ENCODE results near the gene MSH4. TPM values are rescaled to one million over a fixed set of nuclear protein-coding genes. Genes with fewer than 3 reads are reported as not detected.
"Not testable (repeated sequence)": the region's sequence is repeated elsewhere in the genome, so short reads cannot be mapped to it uniquely, and the experiment has no call there.

Gene MSH4
- total RNA-seq, 8 experiments from 2014 or later = 0.11 to 0.51 (median 0.22) TPM

GRCh38 chr1:75884437-75884836 is 87.8 kb downstream of the MSH4 start:
- no peaks in the 10 kb centered on the region for H3K4me1 ChIP-seq (replicated peaks in 1 of 2)
- no peak overlapping the region for H3K4me3 ChIP-seq
- ATAC-seq (replicated peaks in 6 of 8) = peak in 4 of 8 experiments; percentile 32 to 82 (median 58)
- in situ Hi-C loops (cut with MboI; ENCODE audit: low pct_unique_long_range_greater_than_20kb in 2 of 9, low sequenced_read_pairs in 9 of 9, unreplicated experiment in 9 of 9) = no loop called here
- no peak overlapping the region for H3K27ac ChIP-seq
- WGBS, 10 experiments = 0 to 100% (median 63%) methylated on average over 1 of the region's 1 CpG; no CpG with 5 or more reads in 4 of the 10 experiments

GRCh38 chr1:75901371-75901770 is 104.7 kb downstream of the MSH4 start:
- H3K4me3 ChIP-seq = no peak overlapping the region
- H3K4me1 ChIP-seq (replicated peaks in 1 of 2) = no peaks in the 10 kb centered on the region
- no peak overlapping the region for H3K27ac ChIP-seq
- ATAC-seq (replicated peaks in 6 of 8) = peak in 3 of 8 experiments; percentile 28 to 73 (median 38)
- WGBS, 10 experiments = 0 to 100% (median 60%) methylated on average over 1 of the region's 1 CpG; no CpG with 5 or more reads in 1 of the 10 experiments
- in situ Hi-C loops (cut with MboI; ENCODE audit: low pct_unique_long_range_greater_than_20kb in 2 of 9, low sequenced_read_pairs in 9 of 9, unreplicated experiment in 9 of 9) = loop anchor here in 1 of 9 experiments (25.0 kb wide), 1 partner anchor 1236 kb away; no protein-coding TSS in a partner anchor

DNA sequence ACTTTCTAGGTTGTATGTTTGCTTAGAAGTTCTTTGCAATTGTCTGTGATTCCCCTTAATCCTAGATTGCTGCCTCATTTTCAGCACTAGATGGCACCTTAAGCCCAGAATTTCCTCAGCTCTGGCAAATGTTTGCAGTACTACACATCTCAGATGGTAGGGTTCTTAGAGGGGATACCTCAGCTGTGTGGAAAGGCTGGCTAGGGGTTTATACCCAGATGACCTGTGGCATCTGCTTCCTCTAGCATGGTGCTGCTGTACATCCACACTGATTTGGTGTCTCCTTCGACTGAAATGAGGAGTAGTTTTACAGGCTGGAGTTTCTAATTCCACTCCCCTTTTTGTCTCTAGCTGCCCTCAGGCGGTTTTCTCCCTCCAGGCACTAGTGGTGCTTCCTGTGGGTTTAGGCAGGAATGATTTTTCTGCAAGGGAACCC is 112.1 kb downstream of the MSH4 start:
- WGBS, 10 experiments = 0 to 100% (median 54%) methylated on average over 1 to 2 of the region's 2 CpGs; no CpG with 5 or more reads in 4 of the 10 experiments
- in situ Hi-C loops (cut with MboI; ENCODE audit: low pct_unique_long_range_greater_than_20kb in 2 of 9, low sequenced_read_pairs in 9 of 9, unreplicated experiment in 9 of 9) = loop anchor here in 1 of 9 experiments (25.0 kb wide), 1 partner anchor 1229 kb away; no protein-coding TSS in a partner anchor

GRCh38 chr1:75916834-75917233 is 120.2 kb downstream of the MSH4 start:
- Histone ChIP-seq H3K27ac (no peak overlapping the region), H3K4me3 (no peak overlapping the region), H3K4me1 (replicated peaks in 1 of 2) (no peaks in the 10 kb centered on the region)
- ATAC-seq (replicated peaks in 6 of 8) = no peak
- 0 to 95% (median 62%) methylated on average over 1 to 2 of the region's 2 CpGs for WGBS, 10 experiments
- in situ Hi-C loops (cut with MboI; ENCODE audit: low pct_unique_long_range_greater_than_20kb in 2 of 9, low sequenced_read_pairs in 9 of 9, unreplicated experiment in 9 of 9) = loop anchor here in 1 of 9 experiments (25.0 kb wide), 1 partner anchor 1220 kb away; no protein-coding TSS in a partner anchor

More for the DNA sequence above, 112.1 kb downstream of the MSH4 start:
- ATAC-seq (replicated peaks in 6 of 8) = peak in 7 of 8 experiments; percentile 31 to 91 (median 83)
- Histone ChIP-seq H3K4me1 (replicated peaks in 1 of 2) (no peaks in the 10 kb centered on the region), H3K27ac (no peak overlapping the region), H3K4me3 (no peak overlapping the region)

- no peak for ATAC-seq (replicated peaks in 6 of 8)
- in situ Hi-C loops (cut with MboI; ENCODE audit: low pct_unique_long_range_greater_than_20kb in 2 of 9, low sequenced_read_pairs in 9 of 9, unreplicated experiment in 9 of 9) = loop anchor here in 1 of 9 experiments (25.0 kb wide), 1 partner anchor 1215 kb away; no protein-coding TSS in a partner anchor
- WGBS, 10 experiments = 33 to 100% (median 76%) methylated on average over 1 of the region's 1 CpG; no CpG with 5 or more reads in 4 of the 10 experiments
- Histone ChIP-seq H3K27ac (no peak overlapping the region), H3K4me3 (no peak overlapping the region), H3K4me1 (replicated peaks in 1 of 2) (no peaks in the 10 kb centered on the region)
Measured at GRCh38 chr1:75922698-75923097, 126.0 kb downstream of the MSH4 start.

DNA sequence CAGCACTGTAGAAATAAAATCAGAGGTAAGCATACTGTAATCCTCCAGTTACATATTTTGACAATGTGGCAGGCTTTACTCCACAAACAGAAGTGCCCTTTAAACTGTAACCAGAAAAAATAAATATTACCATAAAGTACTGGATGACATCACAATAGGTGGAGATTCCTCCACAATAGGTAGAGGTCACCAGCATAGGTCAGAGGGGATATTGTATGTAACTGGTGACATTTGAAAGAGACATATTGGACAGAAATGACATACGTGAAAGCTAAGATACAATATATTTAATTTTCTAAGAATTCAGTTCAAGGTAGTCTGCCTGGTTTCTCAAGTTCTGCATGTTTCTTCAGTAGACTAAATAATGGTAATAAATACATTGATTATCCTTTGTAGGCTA is 135.6 kb downstream of the MSH4 start, which contains the start of gene ASB17:
Gene ASB17 (minus strand): TSS at position 101 of the 400 bp plus-strand sequence. CDS start 113 bp downstream, outside the sequence.
- Histone ChIP-seq H3K4me3 (no peak within 1 kb of the TSS), H3K27ac (no peak within 1 kb of the TSS), H3K4me1 (replicated peaks in 1 of 2) (no peaks in the 10 kb centered on the region)
- 17 to 100% (median 92%) methylated on average over 1 of the region's 1 CpG; no CpG with 5 or more reads in 3 of the 10 experiments for WGBS, 10 experiments
- in situ Hi-C loops (cut with MboI; ENCODE audit: low pct_unique_long_range_greater_than_20kb in 2 of 9, low sequenced_read_pairs in 9 of 9, unreplicated experiment in 9 of 9) = no loop called here
- no peak for ATAC-seq (replicated peaks in 6 of 8)

DNA sequence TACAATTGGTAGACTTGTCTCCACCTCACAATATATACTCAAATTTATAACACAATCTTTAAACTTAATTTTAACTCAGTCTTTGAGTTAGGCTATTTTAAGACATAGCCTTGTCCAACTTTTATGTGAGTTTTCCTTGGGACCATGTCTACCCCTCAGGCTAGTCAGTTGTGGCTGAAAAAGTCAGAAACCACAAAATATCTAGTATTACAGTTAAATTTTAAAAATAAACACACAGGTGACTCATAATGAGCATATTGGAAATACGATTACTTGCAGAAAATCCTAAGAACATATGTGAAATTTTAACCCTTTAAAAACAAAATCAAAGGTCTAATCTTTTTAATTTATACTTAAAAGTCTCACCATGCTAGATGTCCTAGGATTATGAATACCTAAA is 140.4 kb downstream of the MSH4 start:
- in situ Hi-C loops (cut with MboI; ENCODE audit: low pct_unique_long_range_greater_than_20kb in 2 of 9, low sequenced_read_pairs in 9 of 9, unreplicated experiment in 9 of 9) = no loop called here
- H3K4me1 ChIP-seq (replicated peaks in 1 of 2) = no peaks in the 10 kb centered on the region
- ATAC-seq (replicated peaks in 6 of 8) = no peak
- 0 to 100% (median 57%) methylated on average over 1 of the region's 1 CpG for whole genome bisulfite sequencing, 10 experiments
- no peak overlapping the region for H3K27ac ChIP-seq
- no peak overlapping the region for H3K4me3 ChIP-seq

GRCh38 chr1:75943037-75943436 is 146.4 kb downstream of the MSH4 start:
- 76 to 100% (median 94%) methylated on average over 1 to 2 of the region's 4 CpGs; no CpG with 5 or more reads in 5 of the 10 experiments for WGBS, 10 experiments
- H3K4me3 ChIP-seq; ATAC-seq (replicated peaks in 6 of 8); in situ Hi-C loops (cut with MboI; ENCODE audit: low pct_unique_long_range_greater_than_20kb in 2 of 9, low sequenced_read_pairs in 9 of 9, unreplicated experiment in 9 of 9); H3K27ac ChIP-seq; H3K4me1 ChIP-seq (replicated peaks in 1 of 2): not testable (repeated sequence)

DNA sequence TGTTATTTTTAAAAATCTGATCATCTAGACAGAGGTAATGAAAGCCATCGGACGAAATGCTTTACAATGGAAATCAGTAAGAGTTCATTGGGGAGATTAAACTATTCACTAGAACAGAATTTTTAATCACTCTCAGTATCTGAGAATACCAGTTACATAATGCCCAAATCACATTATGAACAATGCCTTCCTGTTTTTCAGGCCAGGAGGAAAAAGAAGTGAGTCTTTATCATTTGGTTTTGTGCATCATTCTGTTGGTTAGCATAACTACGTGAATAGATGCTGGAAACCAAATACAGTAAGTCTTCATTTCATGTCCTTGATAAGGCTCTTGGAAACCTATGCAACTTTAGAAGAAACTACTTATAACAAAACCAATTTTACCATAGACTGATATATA is 153.5 kb downstream of the MSH4 start:
- Histone ChIP-seq H3K4me1 (replicated peaks in 1 of 2) (no peaks in the 10 kb centered on the region), H3K27ac (no peak overlapping the region), H3K4me3 (no peak overlapping the region)
- ATAC-seq (replicated peaks in 6 of 8) = no peak
- 13 to 100% (median 87%) methylated on average over 2 to 3 of the region's 3 CpGs; no CpG with 5 or more reads in 1 of the 10 experiments for WGBS, 10 experiments
- in situ Hi-C loops (cut with MboI; ENCODE audit: low pct_unique_long_range_greater_than_20kb in 2 of 9, low sequenced_read_pairs in 9 of 9, unreplicated experiment in 9 of 9) = no loop called here

DNA sequence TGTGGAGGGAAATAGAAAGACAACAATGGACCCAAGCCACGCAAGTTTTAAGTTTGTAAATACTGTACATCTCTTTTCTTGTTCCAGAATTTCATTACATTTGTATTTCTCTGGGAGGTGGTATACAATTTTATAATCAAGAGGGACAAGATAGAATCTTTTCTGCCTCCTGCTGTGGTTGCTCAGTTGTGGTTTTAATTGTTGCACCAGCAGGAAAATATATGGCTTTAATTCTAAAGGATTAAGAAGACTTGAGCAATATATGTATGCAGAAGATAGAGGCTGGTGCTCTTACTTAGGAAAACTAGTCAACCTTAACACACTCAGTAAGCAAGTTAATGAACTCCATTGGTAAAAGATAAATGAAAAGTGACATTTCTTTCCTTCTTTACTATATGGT is 155.3 kb downstream of the MSH4 start:
- no peak for ATAC-seq (replicated peaks in 6 of 8)
- in situ Hi-C loops (cut with MboI; ENCODE audit: low pct_unique_long_range_greater_than_20kb in 2 of 9, low sequenced_read_pairs in 9 of 9, unreplicated experiment in 9 of 9) = no loop called here
- 0 to 100% (median 80%) methylated on average over 1 of the region's 1 CpG; no CpG with 5 or more reads in 1 of the 10 experiments for WGBS, 10 experiments
- H3K4me3 ChIP-seq = no peak overlapping the region
- no peaks in the 10 kb centered on the region for H3K4me1 ChIP-seq (replicated peaks in 1 of 2)
- no peak overlapping the region for H3K27ac ChIP-seq

DNA sequence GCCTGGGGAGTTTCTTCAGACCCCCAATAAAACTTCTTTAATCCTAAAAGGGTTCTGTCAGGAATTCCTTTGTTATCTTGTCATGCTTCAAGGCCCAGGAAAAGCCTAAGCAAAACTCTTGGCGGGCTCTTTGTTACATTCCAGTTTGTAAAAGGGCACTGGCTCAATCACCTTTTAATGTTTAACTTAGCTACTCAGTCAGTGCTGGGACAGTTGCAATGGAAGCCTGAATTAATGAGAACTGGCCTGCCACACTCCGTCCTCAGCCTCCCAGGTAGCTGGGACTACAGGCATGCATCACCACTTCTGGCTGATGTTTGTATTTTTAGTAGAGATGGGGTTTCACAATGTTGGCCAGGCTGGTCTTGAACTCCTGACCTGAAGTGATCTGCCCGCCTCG is 156.8 kb downstream of the MSH4 start:
- H3K27ac ChIP-seq = no peak overlapping the region
- H3K4me1 ChIP-seq (replicated peaks in 1 of 2) = no peaks in the 10 kb centered on the region
- H3K4me3 ChIP-seq = no peak overlapping the region
- in situ Hi-C loops (cut with MboI; ENCODE audit: low pct_unique_long_range_greater_than_20kb in 2 of 9, low sequenced_read_pairs in 9 of 9, unreplicated experiment in 9 of 9) = no loop called here
- ATAC-seq (replicated peaks in 6 of 8) = no peak
- 29 to 93% (median 61%) methylated on average over 1 to 4 of the region's 4 CpGs; no CpG with 5 or more reads in 2 of the 10 experiments for WGBS, 10 experiments

- Histone ChIP-seq H3K4me1 (replicated peaks in 1 of 2) (no peaks in the 10 kb centered on the region), H3K4me3 (no peak overlapping the region), H3K27ac (no peak overlapping the region)
- ATAC-seq (replicated peaks in 6 of 8) = peak in 2 of 8 experiments; percentile 24 to 29
- in situ Hi-C loops (cut with MboI; ENCODE audit: low pct_unique_long_range_greater_than_20kb in 2 of 9, low sequenced_read_pairs in 9 of 9, unreplicated experiment in 9 of 9) = no loop called here
Measured at GRCh38 chr1:75954586-75954985, 157.9 kb downstream of the MSH4 start.

All from motor neuron (in vitro differentiated cells).